HepG2 (cell line): ENCODE results near the gene STOML2. TPM values are rescaled to one million over a fixed set of nuclear protein-coding genes. Genes with fewer than 3 reads are reported as not detected.

Experiments
- ARNT2 ChIP-seq: sonication (generic); formaldehyde crosslinking; IDR thresholded peaks from 2 replicates; pipeline ENCODE4 v1.8.0; 2022; ENCODE audit warnings: mild to moderate bottlenecking, low read depth, missing genetic modification reagents, moderate library complexity
- CBFB ChIP-seq: sonication (generic); formaldehyde crosslinking; IDR thresholded peaks from 2 replicates; pipeline ENCODE4 v1.4.0; 2020; ENCODE audit warnings: missing genetic modification reagents
- CBX1 ChIP-seq: IDR thresholded peaks from one replicate; pipeline ENCODE4 v1.6.1; 2016; ENCODE audit warnings: antibody characterized with exemption, low read depth
- FOXM1 ChIP-seq: sonication (generic); formaldehyde crosslinking; IDR thresholded peaks from 2 replicates; pipeline ENCODE4 v1.5.0; 2020; ENCODE audit warnings: missing genetic modification reagents
- GLMP ChIP-seq: sonication (generic); formaldehyde crosslinking; IDR thresholded peaks from 2 replicates; pipeline ENCODE4 v1.9.0; 2021; ENCODE audit warnings: missing genetic modification reagents, mild to moderate bottlenecking, borderline replicate concordance
- KDM2A ChIP-seq: sonication (generic); formaldehyde crosslinking; IDR thresholded peaks from 2 replicates; pipeline ENCODE4 v1.4.0; 2020; ENCODE audit warnings: low read depth, missing genetic modification reagents, borderline replicate concordance
- KDM4B ChIP-seq: sonication (generic); formaldehyde crosslinking; IDR thresholded peaks from 2 replicates; pipeline ENCODE4 v1.4.0; 2020; ENCODE audit warnings: missing genetic modification reagents
- MAFF ChIP-seq: IDR thresholded peaks from 2 replicates; pipeline ENCODE4 v1.6.1; 2011; ENCODE audit warnings: low read depth, low read length, improper control_type of control experiment
- NFIC ChIP-seq: IDR thresholded peaks from 2 replicates; pipeline ENCODE4 v1.6.1; 2012; ENCODE audit warnings: mild to moderate bottlenecking, low read length, inconsistent platforms
- SIN3A ChIP-seq: IDR thresholded peaks from 2 replicates; pipeline ENCODE4 v1.6.1; 2011; ENCODE audit warnings: low read depth, mild to moderate bottlenecking, control low read depth, low read length, borderline replicate concordance
- SMAD9 ChIP-seq: sonication (generic); formaldehyde crosslinking; IDR thresholded peaks from 2 replicates; pipeline ENCODE4 v1.5.1; 2020; ENCODE audit warnings: mild to moderate bottlenecking, missing genetic modification reagents
- SP1 ChIP-seq, 2 experiments: fragments of 450-650 bp in 1 of 2; sonication (generic) in 1 of 2; formaldehyde crosslinking in 1 of 2; IDR thresholded peaks; 2 replicates each; pipeline versions ENCODE4 v1.4.0 to v1.6.1; 2016 to 2020; ENCODE audit warnings: missing genetic modification reagents in 1 of 2
- TP53 ChIP-seq: sonication (generic); formaldehyde crosslinking; conservative IDR thresholded peaks from 2 replicates; pipeline ENCODE4 v1.4.0; 2020; ENCODE audit warnings: missing genetic modification reagents
- ZBTB7B ChIP-seq: sonication (generic); formaldehyde crosslinking; IDR thresholded peaks from 2 replicates; pipeline ENCODE4 v1.4.0; 2020; ENCODE audit warnings: missing genetic modification reagents
- ZNF24 ChIP-seq: fragments of 450-650 bp; IDR thresholded peaks from 2 replicates; pipeline ENCODE4 v1.6.1; 2017; ENCODE audit warnings: antibody characterized with exemption, mild to moderate bottlenecking
- ZNF280B ChIP-seq: sonication (generic); formaldehyde crosslinking; IDR thresholded peaks from 2 replicates; pipeline ENCODE4 v1.5.0; 2020; ENCODE audit warnings: missing genetic modification reagents, mild to moderate bottlenecking, borderline replicate concordance
- ZNF282 ChIP-seq: fragments of 450-650 bp; IDR thresholded peaks from 2 replicates; pipeline ENCODE4 v1.6.1; 2018; ENCODE audit not compliant: partially characterized antibody
- ZNF652 ChIP-seq: IDR thresholded peaks from 2 replicates; pipeline ENCODE4 v1.6.1; 2016; ENCODE audit warnings: low read depth, borderline replicate concordance
- polyA plus RNA-seq, 8 experiments: library from polyadenylated mRNA; depleted of rRNA in 3 of 8; stranded (reverse) in 7 of 8; unstranded in 1 of 8; fragments of >200 nt; fragmentation: Illumina TruSeq in 4 of 8; extraction: Trizol in 4 of 8; gene quantifications; 2 replicates each; pipeline versions ENCODE4 v1.2.1 to v1.2.3, GENCODE V29; 2011 to 2016; ENCODE audit warnings: low read depth in 4 of 8, missing spikeins in 1 of 8, mixed read lengths in 1 of 8; ENCODE audit not compliant: insufficient read depth in 1 of 8
- total RNA-seq, 5 experiments: library from RNA; depleted of rRNA; stranded (reverse); fragments of >200 nt; fragmentation: Illumina TruSeq; extraction: Trizol; gene quantifications; 2 replicates each; pipeline ENCODE4 v1.2.3, GENCODE V29; 2016; ENCODE audit warnings: low read depth in 1 of 5
- TF ChIP-seq, protein P1 (sequence below): sonication (generic); formaldehyde crosslinking; IDR thresholded peaks from 2 replicates; pipeline ENCODE4 v1.5.0; 2020; ENCODE audit warnings: mild to moderate bottlenecking, missing genetic modification reagents
- TF ChIP-seq, protein P2 (sequence below): sonication (generic); formaldehyde crosslinking; IDR thresholded peaks from 2 replicates; pipeline ENCODE4 v1.4.0; 2020; ENCODE audit warnings: missing genetic modification reagents
- TF ChIP-seq, protein P3 (sequence below): sonication (generic); formaldehyde crosslinking; IDR thresholded peaks from 2 replicates; pipeline ENCODE4 v1.8.1; 2023; ENCODE audit warnings: mild to moderate bottlenecking, inconsistent platforms, moderate library complexity, missing genetic modification reagents, borderline replicate concordance

Gene STOML2
- total and polyA plus RNA-seq, 2 of the 13 experiments (the other 11 are each of a cell fraction or from before 2014, with no cell fraction given), result 245 to 250 TPM

- TF ChIP-seq, protein P1, sequence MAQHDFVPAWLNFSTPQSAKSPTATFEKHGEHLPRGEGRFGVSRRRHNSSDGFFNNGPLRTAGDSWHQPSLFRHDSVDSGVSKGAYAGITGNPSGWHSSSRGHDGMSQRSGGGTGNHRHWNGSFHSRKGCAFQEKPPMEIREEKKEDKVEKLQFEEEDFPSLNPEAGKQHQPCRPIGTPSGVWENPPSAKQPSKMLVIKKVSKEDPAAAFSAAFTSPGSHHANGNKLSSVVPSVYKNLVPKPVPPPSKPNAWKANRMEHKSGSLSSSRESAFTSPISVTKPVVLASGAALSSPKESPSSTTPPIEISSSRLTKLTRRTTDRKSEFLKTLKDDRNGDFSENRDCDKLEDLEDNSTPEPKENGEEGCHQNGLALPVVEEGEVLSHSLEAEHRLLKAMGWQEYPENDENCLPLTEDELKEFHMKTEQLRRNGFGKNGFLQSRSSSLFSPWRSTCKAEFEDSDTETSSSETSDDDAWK (CRISPR knock-in tag), result no peak
- TF ChIP-seq CBX1 (peak; percentile 93), ZNF24 (no peak), SIN3A (peak; percentile 96), CBFB (peak; percentile 90; the same call in 1 of the 2 replicates), ZNF282 (no peak), KDM2A (CRISPR knock-in tag) (peak; percentile 98), SP1 (IDR thresholded peaks at IDR 0.05) (no peak), SP1 (CRISPR knock-in tag; IDR thresholded peaks at IDR 0.05) (peak; percentile 77), GLMP (no peak), FOXM1 (CRISPR knock-in tag) (no peak), NFIC (0 out of 2 replicates have a peak, but pooled peaks have one; percentile 7), MAFF (no peak), ZBTB7B (CRISPR knock-in tag) (no peak), ARNT2 (CRISPR knock-in tag) (peak; percentile 85), KDM4B (CRISPR knock-in tag) (no peak), ZNF652 (peak; percentile 46; the same call in 1 of the 2 replicates), ZNF280B (CRISPR knock-in tag) (no peak), TP53 (CRISPR knock-in tag) (0 out of 2 replicates have a peak, but pooled peaks have one; percentile 49), SMAD9 (no peak)
- TF ChIP-seq, protein P2, sequence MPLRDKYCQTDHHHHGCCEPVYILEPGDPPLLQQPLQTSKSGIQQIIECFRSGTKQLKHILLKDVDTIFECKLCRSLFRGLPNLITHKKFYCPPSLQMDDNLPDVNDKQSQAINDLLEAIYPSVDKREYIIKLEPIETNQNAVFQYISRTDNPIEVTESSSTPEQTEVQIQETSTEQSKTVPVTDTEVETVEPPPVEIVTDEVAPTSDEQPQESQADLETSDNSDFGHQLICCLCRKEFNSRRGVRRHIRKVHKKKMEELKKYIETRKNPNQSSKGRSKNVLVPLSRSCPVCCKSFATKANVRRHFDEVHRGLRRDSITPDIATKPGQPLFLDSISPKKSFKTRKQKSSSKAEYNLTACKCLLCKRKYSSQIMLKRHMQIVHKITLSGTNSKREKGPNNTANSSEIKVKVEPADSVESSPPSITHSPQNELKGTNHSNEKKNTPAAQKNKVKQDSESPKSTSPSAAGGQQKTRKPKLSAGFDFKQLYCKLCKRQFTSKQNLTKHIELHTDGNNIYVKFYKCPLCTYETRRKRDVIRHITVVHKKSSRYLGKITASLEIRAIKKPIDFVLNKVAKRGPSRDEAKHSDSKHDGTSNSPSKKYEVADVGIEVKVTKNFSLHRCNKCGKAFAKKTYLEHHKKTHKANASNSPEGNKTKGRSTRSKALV (CRISPR knock-in tag), result peak; percentile 72; the same call in 1 of the 2 replicates
- TF ChIP-seq, protein P3, sequence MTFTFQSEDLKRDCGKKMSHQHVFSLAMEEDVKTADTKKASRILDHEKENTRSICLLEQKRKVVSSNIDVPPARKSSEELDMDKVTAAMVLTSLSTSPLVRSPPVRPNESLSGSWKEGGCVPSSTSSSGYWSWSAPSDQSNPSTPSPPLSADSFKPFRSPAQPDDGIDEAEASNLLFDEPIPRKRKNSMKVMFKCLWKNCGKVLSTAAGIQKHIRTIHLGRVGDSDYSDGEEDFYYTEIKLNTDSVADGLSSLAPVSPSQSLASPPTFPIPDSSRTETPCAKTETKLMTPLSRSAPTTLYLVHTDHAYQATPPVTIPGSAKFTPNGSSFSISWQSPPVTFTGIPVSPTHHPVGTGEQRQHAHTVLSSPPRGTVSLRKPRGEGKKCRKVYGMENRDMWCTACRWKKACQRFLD (CRISPR knock-in tag), result no peak
These were observed at the start of gene STOML2 (continued) for GRCh38 chr9:35102769-35103659.
